Spleen (tissue), 7 donors: ENCODE measurements around the gene DNMBP.

Experiments
- POLR2A ChIP-seq, 3 donors: fragments of 450-650 bp; IDR thresholded peaks; one replicate each; pipeline ENCODE4 v1.5.1; 2017; ENCODE audit warnings: antibody characterized with exemption in 3 of 3, mild to moderate bottlenecking in 1 of 3
- POLR2AphosphoS5 ChIP-seq, 3 donors: sonication (generic); formaldehyde crosslinking; IDR thresholded peaks; one replicate each; pipeline ENCODE4 v1.5.1; 2017; ENCODE audit warnings: antibody characterized with exemption in 3 of 3
- TF ChIP-seq, protein P1 (sequence below), 11 experiments: fragments of 200-600 bp in 7 of 11; fragments of 450-650 bp in 4 of 11; sonication (generic) in 4 of 11; IDR thresholded peaks in 8 of 11; conservative IDR thresholded peaks in 3 of 11; 1 replicate in 7 of 11; 2 replicates in 4 of 11; pipeline versions ENCODE4 v1.4.0 to v1.8.0; 2016 to 2021; ENCODE audit warnings: antibody characterized with exemption in 11 of 11, inconsistent platforms in 4 of 11, mild to moderate bottlenecking in 1 of 11
- donor health status: DM: no; HTN: no; CAD: no; lungs with moderate emphysema.
- donor health status: DM: no; HTN: no; CAD: no.
- donor health status: DM: no; HTN: no; CAD: no.

DNA sequence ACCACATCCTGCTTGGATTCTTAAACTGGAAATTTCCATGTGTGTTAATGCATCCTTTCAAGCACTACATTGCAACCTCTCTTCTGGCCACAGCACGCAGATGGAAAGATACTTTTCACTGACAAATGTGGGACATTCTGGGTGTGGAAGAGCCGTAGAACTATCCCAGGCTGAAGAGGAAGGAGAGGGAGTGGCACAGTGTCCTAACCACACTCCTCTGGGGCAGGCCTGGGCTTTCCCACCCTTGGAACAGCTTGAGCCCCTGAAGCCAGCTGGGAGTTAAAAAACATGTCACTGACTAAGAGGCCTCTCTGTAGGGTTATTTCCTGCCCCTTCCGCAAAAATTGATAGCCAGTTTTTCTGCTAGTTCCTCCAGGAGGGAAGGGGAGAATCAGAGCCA, 34.0 kb upstream of the DNMBP start:
- TF ChIP-seq, protein P1, sequence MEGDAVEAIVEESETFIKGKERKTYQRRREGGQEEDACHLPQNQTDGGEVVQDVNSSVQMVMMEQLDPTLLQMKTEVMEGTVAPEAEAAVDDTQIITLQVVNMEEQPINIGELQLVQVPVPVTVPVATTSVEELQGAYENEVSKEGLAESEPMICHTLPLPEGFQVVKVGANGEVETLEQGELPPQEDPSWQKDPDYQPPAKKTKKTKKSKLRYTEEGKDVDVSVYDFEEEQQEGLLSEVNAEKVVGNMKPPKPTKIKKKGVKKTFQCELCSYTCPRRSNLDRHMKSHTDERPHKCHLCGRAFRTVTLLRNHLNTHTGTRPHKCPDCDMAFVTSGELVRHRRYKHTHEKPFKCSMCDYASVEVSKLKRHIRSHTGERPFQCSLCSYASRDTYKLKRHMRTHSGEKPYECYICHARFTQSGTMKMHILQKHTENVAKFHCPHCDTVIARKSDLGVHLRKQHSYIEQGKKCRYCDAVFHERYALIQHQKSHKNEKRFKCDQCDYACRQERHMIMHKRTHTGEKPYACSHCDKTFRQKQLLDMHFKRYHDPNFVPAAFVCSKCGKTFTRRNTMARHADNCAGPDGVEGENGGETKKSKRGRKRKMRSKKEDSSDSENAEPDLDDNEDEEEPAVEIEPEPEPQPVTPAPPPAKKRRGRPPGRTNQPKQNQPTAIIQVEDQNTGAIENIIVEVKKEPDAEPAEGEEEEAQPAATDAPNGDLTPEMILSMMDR (IDR thresholded peaks at IDR 0.05 in 8 of 11, conservative IDR thresholded peaks at IDR 0.05 in 3 of 11), result no peak
- TF ChIP-seq POLR2A (IDR thresholded peaks at IDR 0.05) (no peak), POLR2AphosphoS5 (IDR thresholded peaks at IDR 0.05) (no peak)
